Effector CD4-positive, alpha-beta T cell (primary cell): ENCODE data around the gene NEURL1.
"Not testable (repeated sequence)": the region's sequence is repeated elsewhere in the genome, so short reads cannot be mapped to it uniquely, and the experiment has no call there.

Source experiments
- DNase-seq: peaks from one replicate; pipeline ENCODE4 v3.0.0-alpha.2; 2020

NEURL1 gene

GRCh38 chr10:103519798-103520197, 26.3 kb downstream of the NEURL1 start:
- no peak for DNase-seq

- not testable (repeated sequence) for DNase-seq
Observed at GRCh38 chr10:103522006-103522405, 28.5 kb downstream of the NEURL1 start.

- no peak for DNase-seq
Observed at GRCh38 chr10:103523683-103524082, 30.2 kb downstream of the NEURL1 start.

GRCh38 chr10:103525901-103526300, 32.4 kb downstream of the NEURL1 start:
- no peak for DNase-seq

- not testable (repeated sequence) for DNase-seq
Observed at GRCh38 chr10:103527476-103527875, 34.0 kb downstream of the NEURL1 start.

- DNase-seq: no peak
Observed at GRCh38 chr10:103528549-103528948, 35.0 kb downstream of the NEURL1 start.

- DNase-seq: no peak
Observed at GRCh38 chr10:103529539-103529938, 36.0 kb downstream of the NEURL1 start.

- DNase-seq: no peak
Observed at GRCh38 chr10:103533827-103534226, 40.3 kb downstream of the NEURL1 start.

GRCh38 chr10:103534621-103535498, 41.4 kb downstream of the NEURL1 start:
- DNase-seq: no peak

GRCh38 chr10:103535595-103535994, 42.1 kb downstream of the NEURL1 start:
- no peak for DNase-seq

- no peak for DNase-seq
Observed at GRCh38 chr10:103539751-103540150, 46.2 kb downstream of the NEURL1 start.

GRCh38 chr10:103540722-103541121, 47.2 kb downstream of the NEURL1 start:
- no peak for DNase-seq

GRCh38 chr10:103541616-103542015, 48.1 kb downstream of the NEURL1 start:
- DNase-seq: no peak

- DNase-seq: no peak
Observed at GRCh38 chr10:103542764-103543616, 49.5 kb downstream of the NEURL1 start.

GRCh38 chr10:103543617-103544525, 50.4 kb downstream of the NEURL1 start:
- no peak for DNase-seq

GRCh38 chr10:103544657-103545310, 51.3 kb downstream of the NEURL1 start:
- DNase-seq: no peak

GRCh38 chr10:103545366-103545765, 51.9 kb downstream of the NEURL1 start:
- no peak for DNase-seq

GRCh38 chr10:103545771-103546281, 52.3 kb downstream of the NEURL1 start:
- DNase-seq: no peak

- no peak for DNase-seq
Observed at GRCh38 chr10:103546401-103546800, 52.9 kb downstream of the NEURL1 start.

- no peak for DNase-seq
Observed at GRCh38 chr10:103547391-103547946, 54.0 kb downstream of the NEURL1 start.

GRCh38 chr10:103548006-103548405, 54.5 kb downstream of the NEURL1 start:
- no peak for DNase-seq
